Esophagus squamous epithelium (tissue), 4 donors: ENCODE results near the gene GLP1R.

ENCODE experiments used
- POLR2A ChIP-seq, 4 donors: fragments of 450-650 bp; IDR thresholded peaks; one replicate each; pipeline ENCODE4 v1.6.1; 2017; ENCODE audit warnings: antibody characterized with exemption in 4 of 4, mild to moderate bottlenecking in 4 of 4, moderate library complexity in 3 of 4
- TF ChIP-seq, protein P1 (sequence below), 6 experiments: fragments of 450-650 bp in 4 of 6; fragments of 200-600 bp in 2 of 6; sonication (generic) in 2 of 6; IDR thresholded peaks; one replicate each; pipeline ENCODE4 v1.5.1; 2016 to 2019; ENCODE audit warnings: antibody characterized with exemption in 6 of 6, mild to moderate bottlenecking in 4 of 6, moderate library complexity in 4 of 6

- TF ChIP-seq, protein P1, sequence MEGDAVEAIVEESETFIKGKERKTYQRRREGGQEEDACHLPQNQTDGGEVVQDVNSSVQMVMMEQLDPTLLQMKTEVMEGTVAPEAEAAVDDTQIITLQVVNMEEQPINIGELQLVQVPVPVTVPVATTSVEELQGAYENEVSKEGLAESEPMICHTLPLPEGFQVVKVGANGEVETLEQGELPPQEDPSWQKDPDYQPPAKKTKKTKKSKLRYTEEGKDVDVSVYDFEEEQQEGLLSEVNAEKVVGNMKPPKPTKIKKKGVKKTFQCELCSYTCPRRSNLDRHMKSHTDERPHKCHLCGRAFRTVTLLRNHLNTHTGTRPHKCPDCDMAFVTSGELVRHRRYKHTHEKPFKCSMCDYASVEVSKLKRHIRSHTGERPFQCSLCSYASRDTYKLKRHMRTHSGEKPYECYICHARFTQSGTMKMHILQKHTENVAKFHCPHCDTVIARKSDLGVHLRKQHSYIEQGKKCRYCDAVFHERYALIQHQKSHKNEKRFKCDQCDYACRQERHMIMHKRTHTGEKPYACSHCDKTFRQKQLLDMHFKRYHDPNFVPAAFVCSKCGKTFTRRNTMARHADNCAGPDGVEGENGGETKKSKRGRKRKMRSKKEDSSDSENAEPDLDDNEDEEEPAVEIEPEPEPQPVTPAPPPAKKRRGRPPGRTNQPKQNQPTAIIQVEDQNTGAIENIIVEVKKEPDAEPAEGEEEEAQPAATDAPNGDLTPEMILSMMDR (IDR thresholded peaks at IDR 0.05) = no peak
- TF ChIP-seq POLR2A (IDR thresholded peaks at IDR 0.05) = no peak
These were observed 59.7 kb downstream of the GLP1R start for GRCh38 chr6:39108041-39108839.
